A172 (cell line): ENCODE data around the gene STRA6. TPM values are rescaled to one million over a fixed set of nuclear protein-coding genes. Genes with fewer than 3 reads are reported as not detected.
"Not testable (repeated sequence)": the region's sequence is repeated elsewhere in the genome, so short reads cannot be mapped to it uniquely, and the experiment has no call there.

ENCODE experiments used
- DNase-seq: peaks from one replicate; pipeline ENCODE4 v3.0.0-alpha.2; 2015; ENCODE audit warnings: low spot score
- total RNA-seq: library from RNA; depleted of rRNA; stranded (reverse); fragments of >200 nt; shearing (Covaris generic); gene quantifications from 2 replicates; pipeline ENCODE4 v1.2.3, GENCODE V29; 2014

The STRA6 gene
- total RNA-seq, 1 experiment from 2014 or later, result 3.0 TPM

- DNase-seq, result no peak
Measured at GRCh38 chr15:74165461-74165860, 37.1 kb downstream of the STRA6 start.

GRCh38 chr15:74162195-74162536 is 40.4 kb downstream of the STRA6 start:
- DNase-seq, result not testable (repeated sequence)

- DNase-seq, result not testable (repeated sequence)
Measured at GRCh38 chr15:74160390-74160789, 42.2 kb downstream of the STRA6 start.

- no peak for DNase-seq
Measured at GRCh38 chr15:74159773-74160172, 42.8 kb downstream of the STRA6 start.

- DNase-seq, result no peak
Measured at GRCh38 chr15:74158855-74159650, 43.5 kb downstream of the STRA6 start.

GRCh38 chr15:74157868-74158827 is 44.4 kb downstream of the STRA6 start:
- DNase-seq, result no peak

GRCh38 chr15:74156678-74157411 is 45.7 kb downstream of the STRA6 start:
- DNase-seq, result no peak

- DNase-seq, result no peak
Measured at GRCh38 chr15:74155766-74156417, 46.7 kb downstream of the STRA6 start.

GRCh38 chr15:74147051-74147450 is 55.5 kb downstream of the STRA6 start:
- no peak for DNase-seq

GRCh38 chr15:74146277-74146800 is 56.2 kb downstream of the STRA6 start:
- DNase-seq, result no peak

- DNase-seq, result peak; percentile 25
Measured at GRCh38 chr15:74144153-74144775, 58.3 kb downstream of the STRA6 start.

- DNase-seq, result peak; percentile 29
Measured at GRCh38 chr15:74141591-74141990, 61.0 kb downstream of the STRA6 start.

GRCh38 chr15:74138642-74139041 is 63.9 kb downstream of the STRA6 start:
- DNase-seq, result no peak

- DNase-seq, result no peak
Measured at GRCh38 chr15:74137537-74137894, 65.1 kb downstream of the STRA6 start.

- DNase-seq, result peak; percentile 40
Measured at GRCh38 chr15:74136814-74137536, 65.6 kb downstream of the STRA6 start.

GRCh38 chr15:74136540-74136813 is 66.1 kb downstream of the STRA6 start:
- no peak for DNase-seq

GRCh38 chr15:74135041-74135565 is 67.5 kb downstream of the STRA6 start:
- DNase-seq, result no peak

GRCh38 chr15:74134387-74135027 is 68.1 kb downstream of the STRA6 start:
- DNase-seq, result no peak

GRCh38 chr15:74133694-74134386 is 68.7 kb downstream of the STRA6 start:
- DNase-seq, result no peak
